GM18951 (cell line): ENCODE results near the gene CEP170B.

Experiments
- POLR2A ChIP-seq: IDR thresholded peaks from 4 replicates; pipeline ENCODE4 v1.6.1; 2011; ENCODE audit warnings: mild to moderate bottlenecking; ENCODE audit not compliant: insufficient read length, insufficient read depth; ENCODE audit errors: extremely low read depth
- in situ Hi-C: fragments of 300-500 bp; cut with MboI; formaldehyde crosslinking; loops from one replicate; pipeline ENCODE4 v1.12.0; 2022; ENCODE audit warnings: low sequenced_read_pairs, mixed read lengths, inconsistent platforms; ENCODE audit not compliant: unreplicated experiment

Gene CEP170B

DNA sequence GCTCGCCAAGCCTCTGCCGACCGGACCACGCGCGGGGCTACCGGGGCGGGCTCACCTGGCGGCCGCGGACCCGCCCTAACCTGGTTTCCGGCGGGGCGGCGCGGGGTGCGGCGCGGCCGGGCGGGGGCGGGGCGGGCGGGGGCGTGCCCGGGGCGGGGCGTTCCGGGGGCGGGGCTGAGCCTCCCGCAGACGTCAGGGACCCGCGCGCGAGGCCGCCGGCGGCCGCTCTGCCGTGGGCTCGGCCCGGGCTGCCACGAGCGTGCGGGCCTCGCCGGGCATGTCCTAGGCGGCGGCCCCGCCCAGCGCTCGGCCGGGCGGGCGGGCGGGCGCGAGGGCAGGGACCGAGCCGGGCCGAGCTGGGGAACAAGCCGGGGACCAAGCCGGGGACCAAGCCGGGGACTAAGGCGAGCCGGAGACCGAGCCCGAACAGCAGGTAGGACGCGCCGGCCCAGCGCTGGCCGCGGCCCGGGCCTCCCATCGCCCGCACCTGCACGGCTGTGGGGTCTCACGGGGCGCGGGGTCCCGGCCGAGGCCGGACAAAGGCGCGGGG, at the start of gene CEP170B:
TSS of gene CEP170B (plus strand) at position 188 of the 550 bp plus-strand sequence. CDS start 3,183 bp downstream, outside the sequence.
- no peak for TF ChIP-seq POLR2A
- in situ Hi-C loops: no loop called here

DNA sequence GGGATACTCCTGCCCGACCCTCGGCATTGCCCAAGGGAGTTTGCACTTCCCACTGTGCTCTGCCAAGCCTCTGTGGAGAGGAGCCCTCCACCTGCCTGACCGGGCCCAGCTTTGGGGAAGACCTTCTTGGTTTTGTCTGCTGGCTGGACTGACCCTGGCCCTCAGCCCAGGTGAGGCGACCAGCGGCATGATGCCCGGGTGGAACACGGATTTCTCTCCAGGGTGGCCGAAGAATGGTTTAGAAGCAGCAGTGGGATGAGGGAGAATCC, 48.5 kb upstream of the CEP170B start:
- in situ Hi-C loops: no loop called here
- TF ChIP-seq POLR2A: no peak

DNA sequence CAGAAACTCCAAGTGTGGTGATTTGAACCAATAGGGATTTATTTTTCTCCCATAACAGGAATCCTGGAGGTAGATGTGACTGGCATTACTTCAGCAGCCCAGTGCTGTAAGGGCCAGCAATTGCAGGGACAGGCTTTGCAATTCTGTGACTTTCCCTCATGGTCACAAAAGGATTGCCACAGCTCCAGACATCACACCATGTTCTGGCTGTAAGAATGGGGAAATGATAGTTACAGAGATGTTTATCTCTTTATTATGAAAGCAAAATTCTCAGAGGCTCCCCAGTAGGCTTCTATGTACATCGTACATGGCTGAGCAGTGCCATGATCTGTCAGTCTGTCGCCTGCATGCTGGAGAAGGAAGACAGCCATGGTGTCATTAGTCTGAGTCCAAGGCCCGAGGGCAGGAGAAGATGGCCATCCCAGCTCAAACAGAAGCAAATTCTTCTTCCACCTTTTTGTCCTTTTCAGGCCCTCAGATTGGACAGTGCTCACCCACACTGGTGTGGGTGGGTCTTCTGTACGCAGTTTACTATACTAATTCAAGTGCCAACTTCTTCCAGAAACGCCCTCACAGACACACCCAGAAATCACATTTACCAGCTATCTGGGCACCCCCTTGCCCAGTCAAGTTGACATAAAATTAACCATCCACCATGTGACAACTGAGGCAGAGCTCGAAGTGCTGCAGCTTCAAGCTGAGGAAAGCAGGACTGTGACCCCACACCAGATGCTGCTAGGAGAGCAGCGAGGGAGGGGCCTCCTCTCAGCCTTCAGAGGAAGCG, 46.9 kb upstream of the CEP170B start:
- in situ Hi-C loops: no loop called here
- no peak for TF ChIP-seq POLR2A

DNA sequence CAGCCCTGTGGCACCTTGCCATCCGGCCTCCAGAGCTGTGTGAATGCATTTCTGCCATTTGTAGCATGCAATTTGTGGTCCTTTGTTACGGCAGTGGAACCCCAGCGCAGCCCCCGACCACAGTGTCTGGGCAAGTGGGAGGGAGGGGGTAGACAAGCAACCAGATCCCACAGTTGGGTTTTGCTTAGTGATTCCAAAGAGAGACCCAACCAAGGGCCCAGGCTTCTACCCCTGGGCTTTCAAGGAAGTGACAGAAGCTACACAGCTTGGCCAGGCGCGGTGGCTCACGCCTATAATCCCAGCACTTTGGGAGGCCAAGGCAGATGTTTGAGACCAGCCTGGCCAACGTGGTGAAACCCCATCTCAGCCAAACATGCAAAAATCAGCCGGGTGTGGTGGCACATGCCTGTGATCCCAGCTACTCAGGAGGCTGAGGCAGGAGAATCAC, 46.3 kb upstream of the CEP170B start:
- TF ChIP-seq POLR2A: no peak
- in situ Hi-C loops: no loop called here

DNA sequence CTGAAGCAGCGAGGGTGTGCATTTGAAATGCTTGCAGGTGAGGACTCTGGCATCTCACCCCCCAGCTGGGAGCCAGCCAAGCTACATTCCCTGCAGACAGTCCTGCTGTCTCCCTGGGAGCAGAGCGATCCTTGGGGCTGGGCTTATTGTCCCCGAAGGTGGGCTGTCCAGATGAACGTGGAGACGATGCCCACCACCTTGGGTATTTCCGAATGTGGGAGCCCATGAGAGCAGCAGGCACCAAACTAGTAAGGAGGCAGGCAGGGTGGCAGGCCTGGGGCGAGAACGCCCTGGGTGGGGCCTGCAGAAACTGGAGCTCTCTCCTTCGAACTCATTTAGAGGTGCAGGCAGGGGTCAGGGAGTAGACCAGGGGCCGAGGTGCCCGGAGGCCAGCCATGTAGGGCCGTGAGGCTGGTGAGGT, 45.7 kb upstream of the CEP170B start:
- no peak for TF ChIP-seq POLR2A
- in situ Hi-C loops: no loop called here

DNA sequence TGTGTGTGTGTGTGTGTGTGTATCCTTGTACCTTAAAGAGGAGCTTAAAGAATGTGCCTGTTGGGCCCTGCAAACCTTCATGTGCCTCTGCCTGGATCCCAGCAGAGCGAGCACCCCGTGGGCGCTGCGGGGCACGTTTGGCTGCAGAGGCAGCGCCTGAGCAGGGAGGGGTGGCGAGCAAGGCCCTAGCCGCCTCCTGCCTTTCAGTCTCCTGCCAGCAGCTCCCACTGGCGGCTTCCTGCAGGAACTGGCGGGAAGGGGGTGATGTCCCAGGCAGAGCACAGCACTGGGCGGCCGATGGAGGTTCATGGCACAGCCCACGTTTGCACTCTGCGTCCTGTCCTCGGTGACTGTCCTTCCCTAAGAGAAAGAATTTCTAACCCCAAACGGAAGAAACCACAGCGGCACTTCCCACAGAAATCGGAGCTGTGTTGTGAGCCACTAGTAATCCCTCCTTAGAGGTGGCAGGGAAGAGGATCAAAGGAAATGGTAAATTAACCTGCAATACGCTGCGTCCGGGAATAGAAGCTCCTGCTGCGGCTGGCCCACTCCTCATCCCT, 44.3 kb upstream of the CEP170B start:
- no peak for TF ChIP-seq POLR2A
- in situ Hi-C loops: no loop called here

DNA sequence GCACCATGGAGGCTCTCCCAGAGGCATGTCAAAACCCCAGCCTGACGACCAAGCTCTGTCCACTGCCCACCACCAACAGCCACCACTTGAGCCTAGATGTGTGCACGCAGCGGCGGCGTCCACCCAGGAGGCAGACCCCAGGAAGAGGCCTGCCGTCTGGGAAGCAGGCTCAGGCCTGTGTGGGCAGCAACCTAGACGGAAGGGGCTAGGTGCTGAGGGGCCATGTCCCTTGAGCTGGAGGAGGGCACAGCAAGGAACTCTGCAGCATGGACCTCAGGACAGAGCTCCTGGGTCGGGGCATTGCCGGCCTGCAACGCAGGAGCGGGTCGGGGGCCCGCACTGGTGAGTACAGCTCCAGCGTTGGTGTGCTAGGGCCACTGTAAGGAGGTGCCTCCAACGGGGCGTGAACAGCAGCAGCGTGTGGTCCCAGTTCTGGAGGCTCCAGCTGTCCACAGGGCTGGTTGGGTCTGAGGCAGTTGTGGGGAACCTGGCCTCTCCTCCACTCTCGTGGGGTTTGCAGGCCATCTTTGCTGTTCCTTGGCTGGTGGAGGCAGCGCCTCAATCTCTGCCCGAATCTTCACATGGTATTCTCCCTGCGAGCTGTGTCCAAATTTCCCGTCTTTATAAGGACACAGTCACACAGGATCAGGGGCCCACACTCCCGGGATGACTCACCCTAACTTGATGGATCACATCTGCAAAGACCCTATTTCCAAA, 43.7 kb upstream of the CEP170B start:
- TF ChIP-seq POLR2A: no peak
- in situ Hi-C loops: no loop called here

DNA sequence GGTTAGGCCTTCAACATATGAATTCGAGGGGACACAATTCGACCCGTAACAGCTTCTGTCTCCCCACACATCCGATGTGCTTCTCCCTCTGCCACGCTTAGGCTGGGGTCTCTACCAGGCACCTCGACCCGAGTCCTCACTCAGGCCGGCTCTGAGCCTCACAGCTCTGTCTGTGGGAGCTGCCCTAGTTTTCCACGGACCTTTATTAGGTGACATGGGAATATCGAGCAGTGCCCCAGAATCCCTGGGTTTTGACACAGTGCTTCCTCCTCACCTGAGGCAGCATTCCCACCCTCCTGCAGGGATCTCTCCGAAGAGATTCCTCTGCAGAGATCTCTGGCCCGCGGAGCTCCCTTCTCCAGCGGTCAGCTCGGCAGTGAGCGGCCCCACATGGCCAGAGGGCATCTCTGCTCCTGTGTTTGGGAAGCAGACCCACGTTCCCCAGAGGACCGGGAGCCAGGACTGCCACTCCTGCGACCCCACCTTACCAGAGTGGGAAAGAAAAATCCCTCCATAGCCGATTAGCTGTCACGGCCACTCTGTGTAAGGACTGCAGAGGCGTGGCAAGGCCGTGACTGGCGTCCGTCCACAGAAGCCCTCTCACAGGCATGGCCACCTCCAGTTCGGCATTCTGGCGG, 43.0 kb upstream of the CEP170B start:
- in situ Hi-C loops: no loop called here
- no peak for TF ChIP-seq POLR2A

DNA sequence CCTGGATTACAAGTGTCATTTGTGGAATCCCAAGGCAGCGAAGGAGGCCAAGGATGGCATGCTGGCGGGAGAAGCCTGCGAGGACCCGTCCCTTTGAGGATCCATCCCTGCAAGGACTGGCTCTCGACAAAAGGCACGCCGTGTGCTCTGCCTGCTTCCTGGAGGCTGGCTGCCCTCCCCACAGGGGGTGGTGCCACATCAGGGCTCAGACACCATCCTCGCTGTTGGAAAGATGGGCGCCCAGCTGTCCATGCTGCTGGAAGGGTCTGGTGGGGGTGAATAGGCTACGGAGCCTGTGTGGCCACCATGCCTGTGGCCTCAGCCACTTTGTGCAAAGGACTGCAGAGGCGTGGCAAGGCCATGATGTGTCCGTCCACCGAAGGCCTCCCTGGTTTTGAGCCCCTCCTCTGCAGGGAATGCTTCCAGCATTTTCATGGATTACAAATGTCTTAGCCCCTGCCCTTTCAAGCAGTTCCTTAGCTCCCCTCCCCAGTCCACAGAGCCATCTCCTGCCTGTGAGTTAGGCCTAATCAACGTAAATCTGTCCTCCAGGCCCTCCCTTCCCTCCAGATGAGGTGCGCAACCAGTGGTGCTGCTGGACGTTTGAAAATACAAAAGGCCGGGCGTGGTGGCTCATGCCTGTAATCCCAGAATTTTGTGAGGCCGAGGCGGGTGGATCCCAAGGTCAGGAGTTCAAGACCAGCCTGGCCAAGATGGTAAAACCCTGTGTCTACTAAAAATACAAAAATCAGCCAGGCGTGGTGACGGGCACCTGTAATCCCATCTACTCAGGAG, 42.0 kb upstream of the CEP170B start:
- in situ Hi-C loops: no loop called here

DNA sequence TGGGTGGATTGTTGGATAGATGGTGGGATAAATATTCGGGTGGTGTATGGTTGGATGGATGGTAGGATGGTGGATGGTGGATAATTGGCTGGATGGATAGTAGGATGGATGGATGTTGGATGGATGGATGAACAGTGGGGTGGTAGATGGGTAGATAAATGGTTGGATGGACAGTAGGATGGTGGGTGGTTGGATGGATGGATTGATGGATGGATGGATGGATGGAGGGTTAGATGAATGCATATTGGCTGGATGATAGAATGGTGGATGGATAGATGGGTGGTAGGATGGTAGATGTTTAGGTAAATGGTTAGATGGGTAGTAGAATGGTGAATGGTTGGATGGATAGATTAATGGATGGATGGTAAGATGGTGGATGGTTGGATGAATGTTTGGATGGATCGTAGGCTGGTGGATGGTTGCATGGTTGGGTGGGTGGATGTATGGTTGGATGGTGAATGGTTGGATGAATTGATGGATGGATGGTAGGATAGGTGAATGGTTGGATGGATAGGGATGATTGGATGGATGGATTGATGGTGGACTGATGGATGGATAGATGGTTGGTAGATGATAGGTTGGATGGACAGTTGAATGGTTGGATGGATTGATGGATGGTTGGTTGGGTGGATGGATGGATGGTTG, 40.6 kb upstream of the CEP170B start:
- in situ Hi-C loops: no loop called here
- TF ChIP-seq POLR2A: no peak

More for the DNA sequence above, 42.0 kb upstream of the CEP170B start:
- no peak for TF ChIP-seq POLR2A

DNA sequence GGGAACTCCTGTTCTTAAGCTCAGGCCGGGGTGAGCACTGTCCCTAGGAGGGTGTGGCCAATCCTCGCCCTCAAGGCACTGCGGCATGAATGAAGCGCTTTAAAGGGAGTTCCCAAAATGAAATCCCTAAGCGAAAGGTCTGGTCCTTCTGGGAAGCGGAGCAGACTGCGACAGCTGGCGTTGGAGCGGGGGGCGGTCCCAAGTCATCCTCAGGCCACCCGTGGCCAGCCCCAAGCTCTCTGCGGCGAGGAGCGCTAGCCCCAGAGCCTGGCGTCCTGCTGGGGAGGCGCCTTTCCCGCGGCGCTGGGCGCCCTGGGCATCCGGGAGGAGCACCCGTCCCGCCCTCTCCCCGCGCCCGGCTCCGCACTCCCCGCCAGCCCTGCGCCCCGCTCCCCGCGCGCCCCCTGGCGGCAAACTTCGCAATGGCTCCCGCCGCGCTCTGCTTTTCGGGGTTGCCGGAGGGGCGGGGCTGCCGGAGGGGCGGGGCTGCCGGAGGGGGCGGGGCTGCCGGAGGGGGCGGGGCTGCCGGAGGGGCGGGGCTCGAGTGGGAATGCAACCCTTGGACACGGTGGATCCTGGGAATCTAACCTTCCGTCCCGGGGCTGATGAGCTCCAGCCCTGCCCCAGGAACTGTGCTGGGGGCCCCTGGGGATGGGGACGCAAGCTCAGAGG, 38.7 kb upstream of the CEP170B start:
- no peak for TF ChIP-seq POLR2A
- in situ Hi-C loops: no loop called here

DNA sequence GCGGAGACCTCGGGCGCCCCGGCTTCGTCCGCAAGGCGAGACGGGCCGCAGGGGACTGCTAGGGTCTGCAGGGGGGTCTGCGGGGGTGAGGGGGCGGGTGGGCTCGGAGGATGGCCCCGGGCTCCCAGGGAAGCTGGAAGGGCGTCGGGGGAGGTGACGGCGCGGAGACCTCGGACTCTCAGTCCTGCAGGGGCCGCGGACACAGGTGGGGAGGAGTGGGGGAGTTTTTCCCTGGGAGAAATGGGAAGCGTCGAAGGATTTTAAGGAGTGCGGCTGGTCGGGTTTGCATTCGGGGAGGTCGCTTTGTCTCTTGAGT, 38.2 kb upstream of the CEP170B start:
- TF ChIP-seq POLR2A: no peak
- in situ Hi-C loops: no loop called here
